ENCODE measurements around the gene MBP. TPM values are rescaled to one million over a fixed set of nuclear protein-coding genes. Genes with fewer than 3 reads are reported as not detected.

MBP gene
- total RNA-seq, 1 donor from 2014 or later: 22.4 TPM

DNA sequence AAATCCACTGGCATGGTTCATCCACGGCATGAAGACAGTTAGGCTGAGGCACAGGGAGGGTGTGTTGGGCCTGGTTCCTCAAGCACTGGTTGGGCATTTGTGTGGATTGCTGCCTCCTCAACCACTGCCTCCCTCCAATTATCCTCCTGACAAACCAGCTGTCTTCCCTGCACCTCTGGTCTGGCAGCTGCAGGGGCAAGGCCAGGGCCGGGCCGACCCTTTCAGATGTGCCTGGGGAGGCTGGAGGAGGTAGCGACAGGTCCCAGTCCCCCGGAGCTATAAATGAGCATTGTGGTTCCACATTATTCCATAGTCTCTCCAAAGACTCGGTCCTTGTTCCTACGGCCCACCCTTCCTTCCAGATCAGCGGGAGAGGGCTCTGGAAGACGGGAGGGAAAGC, 86.2 kb downstream of the MBP start:
- Histone ChIP-seq H3K9ac (ENCODE audit: low read depth in 1 of 3, low read length in 3 of 3) (no peak overlapping the region), H3K4me1 (ENCODE audit: control insufficient read depth in 3 of 3, insufficient read depth in 3 of 3, low read length in 3 of 3) (peaks cover 4 to 16% (median 7%) of the 10 kb centered on the region in 3 donors), H3K9me3 (ENCODE audit: control insufficient read depth in 3 of 3, low read length in 3 of 3) (no peaks in the 10 kb centered on the region), H3K27ac (ENCODE audit: low read depth, low read length) (no peak overlapping the region), H3K4me3 (ENCODE audit: low read length in 3 of 3) (no peak overlapping the region), H3K27me3 (ENCODE audit: control insufficient read depth in 3 of 3, insufficient read depth in 3 of 3, low read length in 3 of 3) (no peaks in the 10 kb centered on the region), H3K36me3 (ENCODE audit: control insufficient read depth in 3 of 3, insufficient read depth in 3 of 3, low read length in 3 of 3) (peaks cover 0 to 14% (median 8%) of the 10 kb centered on the region in 3 donors)

DNA sequence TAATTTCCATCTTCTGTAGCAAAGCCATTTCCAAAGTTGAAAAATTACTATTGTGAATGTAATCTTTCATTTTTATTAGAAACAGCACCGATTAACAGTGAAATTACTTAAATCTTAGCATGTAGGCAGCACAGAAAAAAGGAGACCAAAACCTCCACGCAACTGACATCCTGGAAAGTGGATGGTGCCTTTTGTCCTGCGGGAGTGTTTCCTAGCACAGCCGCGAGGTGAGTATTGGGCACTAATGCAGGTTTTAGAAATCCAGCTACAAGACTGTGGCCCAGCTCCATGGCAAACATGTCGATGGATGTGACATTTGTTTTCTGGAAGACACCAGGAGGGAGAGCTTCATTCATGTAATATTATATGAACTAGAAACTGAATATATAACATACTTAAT, 86.9 kb downstream of the MBP start:
- no peak overlapping the region for H3K9ac ChIP-seq (ENCODE audit: low read depth in 1 of 3, low read length in 3 of 3)
- no peaks in the 10 kb centered on the region for H3K27me3 ChIP-seq (ENCODE audit: control insufficient read depth in 3 of 3, insufficient read depth in 3 of 3, low read length in 3 of 3)
- H3K9me3 ChIP-seq (ENCODE audit: control insufficient read depth in 3 of 3, low read length in 3 of 3): no peaks in the 10 kb centered on the region
- H3K27ac ChIP-seq (ENCODE audit: low read depth, low read length): no peak overlapping the region
- peaks cover 0 to 14% (median 8%) of the 10 kb centered on the region in 3 donors for H3K36me3 ChIP-seq (ENCODE audit: control insufficient read depth in 3 of 3, insufficient read depth in 3 of 3, low read length in 3 of 3)
- H3K4me1 ChIP-seq (ENCODE audit: control insufficient read depth in 3 of 3, insufficient read depth in 3 of 3, low read length in 3 of 3): peaks cover 4 to 15% (median 7%) of the 10 kb centered on the region in 3 donors
- no peak overlapping the region for H3K4me3 ChIP-seq (ENCODE audit: low read length in 3 of 3)

DNA sequence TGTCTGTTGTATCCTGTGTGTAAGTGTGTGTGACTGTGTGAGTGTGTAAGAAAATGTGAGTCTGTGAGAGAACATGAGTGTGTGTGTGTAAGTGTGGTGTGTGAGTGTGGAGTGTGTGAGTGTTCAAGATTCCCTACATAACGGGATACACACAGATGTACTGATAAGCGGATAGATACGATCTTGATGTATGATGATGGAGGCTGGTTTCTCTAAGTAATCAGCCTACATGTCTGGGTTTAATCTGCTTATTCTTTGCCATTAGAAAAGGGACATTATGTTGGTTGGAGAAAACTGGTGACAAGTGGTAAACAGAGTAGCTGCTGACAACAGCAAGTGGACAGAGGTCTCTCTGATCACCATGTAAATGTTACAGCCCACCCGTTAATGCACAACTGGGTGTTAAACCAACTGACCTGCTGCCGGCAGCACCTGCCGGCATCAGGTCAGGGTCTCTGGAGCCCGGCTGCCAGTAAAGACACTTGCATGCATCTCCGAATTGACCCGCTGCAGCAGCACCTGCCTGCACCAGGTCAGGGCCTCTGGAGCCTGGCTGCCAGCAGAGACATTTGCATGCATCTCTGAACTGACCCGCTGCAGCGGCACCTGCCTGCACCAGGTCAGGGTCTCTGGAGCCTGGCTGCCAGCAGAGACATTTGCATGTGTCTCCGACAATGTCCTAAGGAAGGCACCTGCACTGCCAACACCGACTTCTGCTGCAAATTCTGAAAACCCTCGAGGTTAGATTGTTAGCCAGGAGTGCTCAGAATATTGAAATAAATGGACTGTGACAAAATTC, 87.5 kb downstream of the MBP start:
- Histone ChIP-seq H3K27me3 (ENCODE audit: control insufficient read depth in 3 of 3, insufficient read depth in 3 of 3, low read length in 3 of 3) (no peaks in the 10 kb centered on the region), H3K9ac (ENCODE audit: low read depth in 1 of 3, low read length in 3 of 3) (no peak overlapping the region), H3K27ac (ENCODE audit: low read depth, low read length) (no peak overlapping the region), H3K4me3 (ENCODE audit: low read length in 3 of 3) (no peak overlapping the region), H3K36me3 (ENCODE audit: control insufficient read depth in 3 of 3, insufficient read depth in 3 of 3, low read length in 3 of 3) (peaks cover 0 to 14% (median 8%) of the 10 kb centered on the region in 3 donors), H3K9me3 (ENCODE audit: control insufficient read depth in 3 of 3, low read length in 3 of 3) (no peaks in the 10 kb centered on the region), H3K4me1 (ENCODE audit: control insufficient read depth in 3 of 3, insufficient read depth in 3 of 3, low read length in 3 of 3) (peaks cover 4 to 11% (median 7%) of the 10 kb centered on the region in 3 donors)

DNA sequence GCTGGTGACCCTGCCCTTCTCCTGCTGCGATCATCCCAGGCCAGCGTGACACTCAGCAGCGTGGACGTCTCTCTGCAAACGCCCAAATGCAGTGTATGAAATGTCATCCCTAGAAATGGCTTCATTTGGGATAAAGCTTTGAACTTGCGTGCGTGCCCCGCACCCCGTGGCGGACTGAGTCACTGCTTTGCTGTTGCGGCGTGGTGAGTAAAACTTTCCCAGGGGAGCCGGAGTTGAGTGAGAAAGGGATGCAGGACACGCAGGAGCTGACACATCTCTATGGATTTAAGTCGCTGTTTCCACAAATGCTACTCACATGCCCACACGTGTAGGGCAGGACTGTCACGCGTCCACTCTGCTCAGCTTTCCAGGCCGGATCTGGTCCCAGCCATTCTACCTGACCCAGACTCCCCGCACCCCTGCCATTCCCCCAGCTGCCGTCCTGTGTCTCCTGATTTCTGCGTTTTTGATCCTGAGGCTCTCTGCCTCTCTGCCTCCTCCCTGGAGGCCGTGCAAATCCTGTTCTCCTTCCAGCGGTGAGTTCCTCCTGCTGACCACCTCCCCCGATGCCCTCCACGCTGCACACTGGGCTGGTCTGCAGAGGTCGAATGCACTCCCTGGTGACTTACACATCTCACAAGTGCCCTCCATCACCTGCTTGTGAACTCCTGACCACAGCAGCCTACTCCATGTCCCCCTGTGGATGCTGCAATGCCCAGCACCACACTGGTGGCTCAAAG, 88.9 kb downstream of the MBP start:
- Histone ChIP-seq H3K4me3 (ENCODE audit: low read length in 3 of 3) (no peak overlapping the region), H3K9ac (ENCODE audit: low read depth in 1 of 3, low read length in 3 of 3) (no peak overlapping the region), H3K4me1 (ENCODE audit: control insufficient read depth in 3 of 3, insufficient read depth in 3 of 3, low read length in 3 of 3) (peaks cover 4 to 15% (median 7%) of the 10 kb centered on the region in 3 donors)

GRCh38 chr18:77042583-77042982, 90.0 kb downstream of the MBP start:
- Histone ChIP-seq H3K27ac (ENCODE audit: low read depth, low read length) (peak overlapping the region; percentile 12), H3K9ac (ENCODE audit: low read depth in 1 of 3, low read length in 3 of 3) (peak overlapping the region in 2 of 3 donors; percentile 25 to 60), H3K4me3 (ENCODE audit: low read length in 3 of 3) (no peak overlapping the region)

More for the DNA sequence above, 88.9 kb downstream of the MBP start:
- Histone ChIP-seq H3K36me3 (ENCODE audit: control insufficient read depth in 3 of 3, insufficient read depth in 3 of 3, low read length in 3 of 3) (peaks cover 0 to 14% (median 8%) of the 10 kb centered on the region in 3 donors), H3K27me3 (ENCODE audit: control insufficient read depth in 3 of 3, insufficient read depth in 3 of 3, low read length in 3 of 3) (no peaks in the 10 kb centered on the region), H3K9me3 (ENCODE audit: control insufficient read depth in 3 of 3, low read length in 3 of 3) (no peaks in the 10 kb centered on the region), H3K27ac (ENCODE audit: low read depth, low read length) (no peak overlapping the region)

GRCh38 chr18:77039196-77040130, 93.1 kb downstream of the MBP start:
- Histone ChIP-seq H3K27ac (ENCODE audit: low read depth, low read length) (no peak overlapping the region), H3K9ac (ENCODE audit: low read depth in 1 of 3, low read length in 3 of 3) (no peak overlapping the region), H3K27me3 (ENCODE audit: control insufficient read depth in 3 of 3, insufficient read depth in 3 of 3, low read length in 3 of 3) (no peaks in the 10 kb centered on the region), H3K4me1 (ENCODE audit: control insufficient read depth in 3 of 3, insufficient read depth in 3 of 3, low read length in 3 of 3) (peaks cover 7 to 24% (median 12%) of the 10 kb centered on the region in 3 donors), H3K9me3 (ENCODE audit: control insufficient read depth in 3 of 3, low read length in 3 of 3) (no peaks in the 10 kb centered on the region), H3K36me3 (ENCODE audit: control insufficient read depth in 3 of 3, insufficient read depth in 3 of 3, low read length in 3 of 3) (peaks cover 0 to 2% (median 2%) of the 10 kb centered on the region in 3 donors), H3K4me3 (ENCODE audit: low read length in 3 of 3) (no peak overlapping the region)

More at GRCh38 chr18:77042583-77042982, 90.0 kb downstream of the MBP start:
- H3K36me3 ChIP-seq (ENCODE audit: control insufficient read depth in 3 of 3, insufficient read depth in 3 of 3, low read length in 3 of 3): peaks cover 2 to 14% (median 8%) of the 10 kb centered on the region in 3 donors
- H3K9me3 ChIP-seq (ENCODE audit: control insufficient read depth in 3 of 3, low read length in 3 of 3): no peaks in the 10 kb centered on the region
- peaks cover 7 to 20% (median 7%) of the 10 kb centered on the region in 3 donors for H3K4me1 ChIP-seq (ENCODE audit: control insufficient read depth in 3 of 3, insufficient read depth in 3 of 3, low read length in 3 of 3)
- no peaks in the 10 kb centered on the region for H3K27me3 ChIP-seq (ENCODE audit: control insufficient read depth in 3 of 3, insufficient read depth in 3 of 3, low read length in 3 of 3)

GRCh38 chr18:77038182-77038858, 94.3 kb downstream of the MBP start:
- Histone ChIP-seq H3K4me3 (ENCODE audit: low read length in 3 of 3) (no peak overlapping the region), H3K9me3 (ENCODE audit: control insufficient read depth in 3 of 3, low read length in 3 of 3) (no peaks in the 10 kb centered on the region), H3K4me1 (ENCODE audit: control insufficient read depth in 3 of 3, insufficient read depth in 3 of 3, low read length in 3 of 3) (peaks cover 7 to 21% (median 12%) of the 10 kb centered on the region in 3 donors), H3K36me3 (ENCODE audit: control insufficient read depth in 3 of 3, insufficient read depth in 3 of 3, low read length in 3 of 3) (peaks cover 0 to 2% (median 0%) of the 10 kb centered on the region in 3 donors), H3K27me3 (ENCODE audit: control insufficient read depth in 3 of 3, insufficient read depth in 3 of 3, low read length in 3 of 3) (no peaks in the 10 kb centered on the region), H3K9ac (ENCODE audit: low read depth in 1 of 3, low read length in 3 of 3) (no peak overlapping the region), H3K27ac (ENCODE audit: low read depth, low read length) (no peak overlapping the region)

DNA sequence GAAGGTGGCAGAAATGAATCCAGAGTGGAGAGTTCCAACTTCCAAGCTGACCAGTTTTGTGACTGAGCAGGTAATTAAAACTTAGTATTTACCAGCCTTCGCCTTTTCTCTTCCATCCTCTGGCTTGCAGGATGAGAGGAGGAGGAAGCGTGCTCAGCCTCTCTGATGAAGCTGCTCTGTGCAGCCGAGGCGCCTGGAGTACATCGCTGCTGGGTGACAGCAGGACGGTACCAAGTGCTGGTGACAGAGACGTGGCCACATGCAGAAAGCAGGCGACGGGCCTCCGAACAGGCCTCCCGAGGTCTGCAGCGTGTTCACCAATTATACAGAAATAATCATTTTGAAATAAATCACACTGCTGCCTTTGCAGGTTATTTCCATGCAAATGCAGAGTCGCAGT, 95.0 kb downstream of the MBP start:
- H3K27ac ChIP-seq (ENCODE audit: low read depth, low read length): no peak overlapping the region
- no peaks in the 10 kb centered on the region for H3K27me3 ChIP-seq (ENCODE audit: control insufficient read depth in 3 of 3, insufficient read depth in 3 of 3, low read length in 3 of 3)
- no peak overlapping the region for H3K4me3 ChIP-seq (ENCODE audit: low read length in 3 of 3)
- H3K4me1 ChIP-seq (ENCODE audit: control insufficient read depth in 3 of 3, insufficient read depth in 3 of 3, low read length in 3 of 3): peaks cover 7 to 21% (median 8%) of the 10 kb centered on the region in 3 donors
- H3K9me3 ChIP-seq (ENCODE audit: control insufficient read depth in 3 of 3, low read length in 3 of 3): no peaks in the 10 kb centered on the region
- no peak overlapping the region for H3K9ac ChIP-seq (ENCODE audit: low read depth in 1 of 3, low read length in 3 of 3)
- peaks cover 0 to 2% (median 0%) of the 10 kb centered on the region in 3 donors for H3K36me3 ChIP-seq (ENCODE audit: control insufficient read depth in 3 of 3, insufficient read depth in 3 of 3, low read length in 3 of 3)

Measured in skeletal muscle tissue (tissue), 4 donors.